BE2C (cell line): ENCODE measurements around the gene ZNF879.
A peak's percentile ranks its signal among the peaks of the same experiment; 100 is the strongest.

Source experiments
- DNase-seq: peaks from one replicate; pipeline ENCODE4 v3.0.0-alpha.2; 2020
- H3K27me3 ChIP-seq: fragments of 250-450 bp; sonication (Bioruptor Pico); 2 replicates; pipeline ENCODE4 v1.5.1; 2020; ENCODE audit warnings: mild to moderate bottlenecking
- H3K36me3 ChIP-seq: fragments of 250-450 bp; sonication (Bioruptor Pico); 2 replicates; pipeline ENCODE4 v1.5.1; 2020; ENCODE audit warnings: mild to moderate bottlenecking
- H3K4me1 ChIP-seq: fragments of 250-450 bp; sonication (Bioruptor Pico); 2 replicates; pipeline ENCODE4 v1.5.1; 2020
- H3K4me3 ChIP-seq: 2 replicates; pipeline ENCODE4 v1.5.1; 2011; ENCODE audit warnings: low read depth, low read length
- H3K9me3 ChIP-seq: fragments of 250-450 bp; sonication (Bioruptor Pico); 2 replicates; pipeline ENCODE4 v1.5.1; 2020
- TF ChIP-seq, protein P1 (sequence below): IDR thresholded peaks from 2 replicates; pipeline ENCODE4 v1.5.1; 2012; ENCODE audit warnings: mild to moderate bottlenecking, low read depth, low read length

ZNF879 gene

DNA sequence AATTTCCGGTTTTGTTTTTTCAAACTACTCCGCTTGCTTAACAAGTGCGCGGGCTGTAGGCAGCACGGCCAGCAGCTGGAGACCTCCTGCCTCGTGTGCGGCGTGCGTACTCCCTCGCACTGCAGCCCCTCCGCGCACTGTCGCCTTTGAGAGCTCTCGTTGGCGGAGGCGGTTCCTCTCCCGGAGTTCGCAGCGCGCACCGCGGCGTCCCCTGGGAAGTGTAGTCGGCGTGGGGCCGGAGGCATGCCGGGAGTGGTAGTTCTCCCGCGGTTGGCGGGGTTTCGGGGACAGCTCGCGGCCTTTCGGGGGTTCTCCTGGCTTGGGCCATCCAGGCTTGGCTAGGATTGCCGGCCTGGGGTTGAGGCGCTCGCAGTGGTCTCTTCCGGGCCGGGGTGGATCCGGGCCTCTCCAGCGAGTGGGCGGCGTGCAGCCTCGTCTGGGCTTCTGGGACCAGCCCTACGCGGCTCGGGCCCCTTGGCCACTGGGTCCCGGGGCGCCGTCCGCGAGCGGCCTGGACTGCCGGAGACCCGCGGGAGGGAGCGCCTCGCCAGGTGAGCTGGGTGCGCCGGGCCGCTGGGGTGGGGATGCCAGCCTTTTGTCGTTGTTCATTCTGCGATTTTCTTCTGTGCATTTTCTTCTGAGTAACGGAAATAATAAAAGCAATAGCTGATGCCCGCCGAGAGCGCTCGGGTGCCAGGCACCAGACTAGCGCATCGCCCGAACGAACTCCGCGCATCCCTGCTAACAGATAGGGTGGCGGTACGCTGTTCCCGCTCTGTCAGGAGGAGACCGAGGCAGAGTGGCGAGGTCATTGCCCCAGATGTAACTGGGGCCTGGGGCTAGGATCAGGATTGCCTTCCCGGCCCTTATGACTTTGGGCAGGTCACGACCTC lies 36.8 kb downstream of the ZNF879 start, which contains the start of gene ZNF354C:
Gene ZNF354C, plus strand, starts transcription at position 258 of the 893 bp plus-strand sequence. CDS start 1,696 bp downstream, outside the sequence.
- H3K9me3 ChIP-seq, result peaks cover 13% of the 10 kb centered on the region
- DNase-seq, result peak; percentile 96
- no peaks in the 10 kb centered on the region for H3K27me3 ChIP-seq
- H3K4me1 ChIP-seq, result no peaks in the 10 kb centered on the region
- TF ChIP-seq, protein P1, sequence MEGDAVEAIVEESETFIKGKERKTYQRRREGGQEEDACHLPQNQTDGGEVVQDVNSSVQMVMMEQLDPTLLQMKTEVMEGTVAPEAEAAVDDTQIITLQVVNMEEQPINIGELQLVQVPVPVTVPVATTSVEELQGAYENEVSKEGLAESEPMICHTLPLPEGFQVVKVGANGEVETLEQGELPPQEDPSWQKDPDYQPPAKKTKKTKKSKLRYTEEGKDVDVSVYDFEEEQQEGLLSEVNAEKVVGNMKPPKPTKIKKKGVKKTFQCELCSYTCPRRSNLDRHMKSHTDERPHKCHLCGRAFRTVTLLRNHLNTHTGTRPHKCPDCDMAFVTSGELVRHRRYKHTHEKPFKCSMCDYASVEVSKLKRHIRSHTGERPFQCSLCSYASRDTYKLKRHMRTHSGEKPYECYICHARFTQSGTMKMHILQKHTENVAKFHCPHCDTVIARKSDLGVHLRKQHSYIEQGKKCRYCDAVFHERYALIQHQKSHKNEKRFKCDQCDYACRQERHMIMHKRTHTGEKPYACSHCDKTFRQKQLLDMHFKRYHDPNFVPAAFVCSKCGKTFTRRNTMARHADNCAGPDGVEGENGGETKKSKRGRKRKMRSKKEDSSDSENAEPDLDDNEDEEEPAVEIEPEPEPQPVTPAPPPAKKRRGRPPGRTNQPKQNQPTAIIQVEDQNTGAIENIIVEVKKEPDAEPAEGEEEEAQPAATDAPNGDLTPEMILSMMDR, result no peak
- peak within 1 kb of the TSS; percentile 71 for H3K4me3 ChIP-seq
- H3K36me3 ChIP-seq, result peaks cover 17% of the 10 kb centered on the region

DNA sequence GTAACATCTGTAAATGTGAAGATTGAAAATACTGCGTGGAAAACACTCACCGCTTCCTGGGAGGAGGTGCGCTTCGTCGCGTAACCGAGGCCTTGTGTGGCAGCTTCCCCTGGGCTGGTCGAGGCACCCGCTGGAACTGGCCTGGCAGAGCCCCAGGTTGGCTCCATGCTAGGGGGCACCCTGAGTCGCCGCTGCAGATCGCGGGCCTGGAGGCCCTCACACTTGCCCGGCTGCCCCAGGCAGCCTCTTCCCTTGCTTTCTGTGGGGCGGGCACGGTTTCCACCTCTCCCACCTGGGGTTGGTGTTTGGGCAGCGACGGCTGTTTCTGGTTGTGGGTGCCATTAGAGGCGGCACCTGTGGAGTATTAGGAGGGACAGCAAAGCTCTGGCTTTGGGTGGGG lies 37.4 kb downstream of the ZNF879 start:
- Histone ChIP-seq H3K4me3 (peak overlapping the region; percentile 71), H3K27me3 (no peaks in the 10 kb centered on the region), H3K9me3 (peaks cover 13% of the 10 kb centered on the region), H3K4me1 (no peaks in the 10 kb centered on the region), H3K36me3 (peaks cover 24% of the 10 kb centered on the region)
- TF ChIP-seq, protein P1, result no peak
- DNase-seq, result no peak

DNA sequence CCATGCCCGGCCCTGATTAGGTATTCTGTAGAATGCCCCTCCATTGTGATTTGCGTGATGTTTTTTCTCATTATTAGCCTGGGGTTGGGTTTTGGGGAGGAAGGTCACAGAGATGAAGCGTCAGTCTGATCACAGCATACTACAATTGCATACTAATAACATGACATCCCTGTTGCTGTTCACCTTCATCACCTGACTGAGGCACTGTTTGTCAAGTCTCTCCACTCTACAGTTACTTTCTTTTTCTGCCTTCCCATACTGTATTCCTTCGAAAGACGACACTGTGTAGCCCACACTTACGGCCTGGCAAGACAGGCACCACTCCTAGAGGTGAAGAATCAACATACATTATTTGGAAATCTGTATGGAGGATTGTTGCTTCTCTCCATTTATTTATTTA lies 42.1 kb downstream of the ZNF879 start:
- Histone ChIP-seq H3K27me3 (no peaks in the 10 kb centered on the region), H3K36me3 (peaks cover 39% of the 10 kb centered on the region), H3K4me3 (no peak overlapping the region), H3K4me1 (no peaks in the 10 kb centered on the region), H3K9me3 (peaks cover 6% of the 10 kb centered on the region)
- DNase-seq, result no peak
- TF ChIP-seq, protein P1, result no peak

DNA sequence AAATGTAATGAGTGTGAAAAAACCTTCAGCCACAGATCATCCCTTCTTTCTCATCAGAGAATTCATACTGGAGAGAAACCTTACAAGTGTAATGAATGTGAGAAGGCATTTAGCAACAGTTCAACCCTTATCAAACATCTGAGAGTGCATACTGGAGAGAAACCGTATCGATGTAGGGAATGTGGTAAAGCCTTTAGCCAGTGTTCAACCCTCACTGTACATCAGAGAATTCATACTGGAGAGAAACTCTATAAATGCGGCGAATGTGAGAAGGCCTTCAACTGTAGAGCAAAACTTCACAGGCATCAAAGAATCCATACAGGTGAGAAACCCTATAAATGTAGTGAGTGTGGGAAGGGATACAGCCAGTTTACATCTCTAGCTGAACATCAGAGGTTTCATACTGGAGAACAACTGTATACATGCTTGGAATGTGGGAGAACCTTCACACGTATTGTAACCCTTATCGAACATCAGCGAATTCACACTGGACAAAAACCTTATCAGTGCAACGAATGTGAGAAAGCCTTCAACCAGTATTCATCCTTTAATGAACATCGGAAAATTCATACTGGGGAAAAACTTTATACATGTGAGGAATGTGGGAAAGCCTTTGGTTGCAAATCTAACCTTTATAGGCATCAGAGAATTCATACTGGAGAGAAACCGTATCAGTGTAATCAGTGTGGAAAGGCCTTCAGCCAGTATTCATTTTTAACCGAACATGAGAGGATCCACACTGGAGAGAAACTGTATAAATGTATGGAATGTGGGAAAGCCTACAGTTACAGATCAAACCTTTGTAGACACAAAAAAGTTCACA lies 55.8 kb downstream of the ZNF879 start:
- TF ChIP-seq, protein P1, result no peak
- Histone ChIP-seq H3K9me3 (peaks cover 9% of the 10 kb centered on the region), H3K4me1 (no peaks in the 10 kb centered on the region), H3K27me3 (no peaks in the 10 kb centered on the region), H3K36me3 (peaks cover 41% of the 10 kb centered on the region), H3K4me3 (no peak overlapping the region)
- no peak for DNase-seq

DNA sequence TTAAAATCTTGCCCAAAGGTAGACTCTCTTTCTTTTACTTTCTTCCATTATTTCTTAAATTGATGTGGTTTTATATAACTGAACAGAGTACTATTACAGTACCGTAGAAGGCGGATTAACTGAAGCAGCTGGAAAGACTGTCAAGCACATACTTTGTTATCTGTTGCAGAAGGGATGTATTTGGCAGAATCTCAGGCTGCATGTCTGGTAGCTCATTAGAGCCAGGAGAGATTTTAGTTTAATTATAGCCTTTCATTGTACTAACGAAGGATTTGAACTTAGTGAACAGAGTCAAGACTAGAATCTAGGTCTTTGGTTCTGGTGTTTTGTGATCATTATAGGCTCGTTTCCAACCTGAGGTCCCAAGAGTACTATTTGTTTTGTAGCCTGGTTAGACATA lies 57.1 kb downstream of the ZNF879 start:
- Histone ChIP-seq H3K36me3 (peaks cover 36% of the 10 kb centered on the region), H3K4me1 (no peaks in the 10 kb centered on the region), H3K4me3 (no peak overlapping the region), H3K9me3 (peaks cover 9% of the 10 kb centered on the region), H3K27me3 (no peaks in the 10 kb centered on the region)
- TF ChIP-seq, protein P1, result no peak
- no peak for DNase-seq
